K562 (cell line): Measurements from ENCODE around the gene SLC35A4. TPM values are rescaled to one million over a fixed set of nuclear protein-coding genes. Genes with fewer than 3 reads are reported as not detected.
A peak's percentile ranks its signal among the peaks of the same experiment; 100 is the strongest.

Experiments
- ETV1 ChIP-seq: fragments of 450-650 bp; conservative IDR thresholded peaks from 2 replicates; pipeline ENCODE4 v1.6.1; 2016; ENCODE audit warnings: missing genetic modification characterization, control low read depth, low read depth, missing compliant biosample characterization
- HDGF ChIP-seq: fragments of 450-650 bp; IDR thresholded peaks from 2 replicates; pipeline ENCODE4 v1.6.1; 2016
- MECOM ChIP-seq: fragments of 250-450 bp; sonication (Bioruptor Pico); IDR thresholded peaks from 2 replicates; pipeline ENCODE4 v1.8.0; 2022; ENCODE audit warnings: inconsistent platforms
- PPARD ChIP-seq: fragments of 250-450 bp; sonication (Bioruptor Pico); IDR thresholded peaks from 2 replicates; pipeline ENCODE4 v1.8.0; 2022; ENCODE audit warnings: inconsistent platforms, mild to moderate bottlenecking, moderate library complexity
- PTRF ChIP-seq: fragments of 450-650 bp; IDR thresholded peaks from 2 replicates; pipeline ENCODE4 v1.6.1; 2016; ENCODE audit warnings: mild to moderate bottlenecking, missing genetic modification characterization, missing compliant biosample characterization
- STAG1 ChIP-seq: sonication (generic); formaldehyde crosslinking; IDR thresholded peaks from 2 replicates; pipeline ENCODE4 v1.5.0; 2020; ENCODE audit warnings: missing genetic modification reagents, borderline replicate concordance
- XRCC4 ChIP-seq: IDR thresholded peaks from one replicate; pipeline ENCODE4 v1.6.1; 2011; ENCODE audit not compliant: insufficient read depth, insufficient read length; ENCODE audit errors: extremely low read depth
- ZNF165 ChIP-seq: fragments of 250-450 bp; sonication (Bioruptor Pico); IDR thresholded peaks from 2 replicates; pipeline ENCODE4 v1.4.0; 2020; ENCODE audit warnings: borderline replicate concordance
- ZNF764 ChIP-seq: fragments of 250-450 bp; sonication (Bioruptor Pico); IDR thresholded peaks from 2 replicates; pipeline ENCODE4 v1.4.0; 2020; ENCODE audit warnings: low read depth, mild to moderate bottlenecking, moderate library complexity
- polyA plus RNA-seq, 8 experiments: library from polyadenylated mRNA; depleted of rRNA in 4 of 8; stranded (reverse) in 5 of 8; unstranded in 3 of 8; fragments of >200 nt; fragmentation: Nextera tagmentation in 2 of 8; fragmentation: Illumina TruSeq in 1 of 8; extraction: Ambion mirVana in 2 of 8; extraction: Trizol in 1 of 8; gene quantifications; 2 replicates each; pipeline versions ENCODE4 v1.2.1 to v1.2.3, GENCODE V29; 2011 to 2014; ENCODE audit warnings: inconsistent platforms in 1 of 8, missing spikeins in 1 of 8
- total RNA-seq, 7 experiments: library from RNA; depleted of rRNA in 6 of 7; stranded (reverse); fragments of >200 nt in 6 of 7; fragmentation: Illumina TruSeq in 2 of 7; extraction: Trizol in 2 of 7; gene quantifications; 2 replicates each; pipeline versions ENCODE4 v1.2.1 to v1.2.3, GENCODE V29; 2011 to 2021; ENCODE audit warnings: low replicate concordance in 1 of 7
- TF ChIP-seq, protein P1 (sequence below): fragments of 450-650 bp; formaldehyde crosslinking; conservative IDR thresholded peaks from 2 replicates; pipeline ENCODE4 v1.4.0; 2022; ENCODE audit warnings: mild to moderate bottlenecking, missing genetic modification characterization
- TF ChIP-seq, protein P2 (sequence below): fragments of 450-650 bp; IDR thresholded peaks from 2 replicates; pipeline ENCODE4 v1.6.1; 2017; ENCODE audit warnings: antibody characterized with exemption
- TF ChIP-seq, protein P3 (sequence below): sonication (generic); formaldehyde crosslinking; IDR thresholded peaks from 2 replicates; pipeline ENCODE4 v1.8.0; 2023; ENCODE audit warnings: mild to moderate bottlenecking, missing genetic modification reagents
- TF ChIP-seq, protein P4 (sequence below), 2 experiments: fragments of 450-650 bp; conservative IDR thresholded peaks; 2 replicates each; pipeline ENCODE4 v1.6.1; 2017; ENCODE audit warnings: mild to moderate bottlenecking in 2 of 2, moderate library complexity in 2 of 2
- TF ChIP-seq, protein P5 (sequence below): sonication (generic); formaldehyde crosslinking; IDR thresholded peaks from 2 replicates; pipeline ENCODE4 v1.8.1; 2022; ENCODE audit warnings: missing genetic modification reagents
- TF ChIP-seq, protein P6 (sequence below): sonication (generic); formaldehyde crosslinking; IDR thresholded peaks from 2 replicates; pipeline ENCODE4 v1.8.0; 2023; ENCODE audit warnings: mild to moderate bottlenecking, missing genetic modification reagents

The SLC35A4 gene
- total and polyA plus RNA-seq, 9 of the 15 experiments (the other 6 are each of a cell fraction or from before 2014, with no cell fraction given), result 21.8 to 171 (median 42.5) TPM

DNA sequence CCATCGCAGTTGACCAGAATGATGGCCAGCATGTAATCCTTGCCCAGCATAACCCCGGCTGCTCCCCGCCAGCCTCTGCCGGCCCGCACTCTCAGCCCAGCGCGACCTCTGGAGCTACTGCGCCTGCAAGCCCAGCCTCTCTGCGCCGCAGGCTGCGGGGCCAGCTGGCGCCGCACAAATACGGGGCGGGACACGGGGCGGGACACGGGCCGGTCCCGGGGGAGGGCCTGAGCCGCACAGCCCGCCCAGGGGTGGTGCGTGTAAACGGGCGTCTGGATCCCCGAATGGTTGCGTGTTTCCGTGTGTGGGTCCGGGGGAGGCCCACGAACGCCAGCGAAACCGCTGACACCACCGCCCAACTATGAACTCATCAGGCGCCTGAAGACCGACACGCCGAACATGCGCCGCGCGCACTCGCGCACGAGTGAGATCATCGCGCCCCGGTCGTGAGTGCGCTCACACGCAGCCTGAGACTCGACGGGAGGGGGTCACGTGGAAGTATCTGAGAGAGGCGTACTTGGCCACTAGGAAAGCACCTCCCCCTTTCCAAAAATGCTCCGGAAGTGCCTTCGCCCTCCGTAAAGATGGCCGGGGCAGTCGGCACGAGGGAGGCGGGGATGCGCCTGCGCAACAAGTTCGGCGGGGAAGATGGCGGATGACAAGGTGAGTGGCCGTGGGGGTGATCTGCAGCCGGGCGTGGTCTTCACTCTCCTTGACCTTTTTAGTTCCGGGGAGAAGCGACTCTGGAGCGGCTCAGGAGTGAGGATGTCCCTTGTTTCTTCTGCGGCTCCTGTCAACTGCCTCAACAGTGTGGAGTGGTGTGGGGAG, at the start of gene SLC35A4, which contains the start of gene APBB3 (continued):
- TF ChIP-seq, protein P1, sequence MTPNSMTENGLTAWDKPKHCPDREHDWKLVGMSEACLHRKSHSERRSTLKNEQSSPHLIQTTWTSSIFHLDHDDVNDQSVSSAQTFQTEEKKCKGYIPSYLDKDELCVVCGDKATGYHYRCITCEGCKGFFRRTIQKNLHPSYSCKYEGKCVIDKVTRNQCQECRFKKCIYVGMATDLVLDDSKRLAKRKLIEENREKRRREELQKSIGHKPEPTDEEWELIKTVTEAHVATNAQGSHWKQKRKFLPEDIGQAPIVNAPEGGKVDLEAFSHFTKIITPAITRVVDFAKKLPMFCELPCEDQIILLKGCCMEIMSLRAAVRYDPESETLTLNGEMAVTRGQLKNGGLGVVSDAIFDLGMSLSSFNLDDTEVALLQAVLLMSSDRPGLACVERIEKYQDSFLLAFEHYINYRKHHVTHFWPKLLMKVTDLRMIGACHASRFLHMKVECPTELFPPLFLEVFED, result peak; percentile 4; the same call in 1 of the 2 replicates
- TF ChIP-seq XRCC4 (no peak), ZNF165 (no peak), PPARD (CRISPR knock-in tag) (no peak), STAG1 (CRISPR knock-in tag) (no peak), MECOM (CRISPR knock-in tag) (no peak), ETV1 (tag) (peak; percentile 98), HDGF (no peak), ZNF764 (CRISPR knock-in tag) (no peak), PTRF (tag) (no peak)
- TF ChIP-seq, protein P2, sequence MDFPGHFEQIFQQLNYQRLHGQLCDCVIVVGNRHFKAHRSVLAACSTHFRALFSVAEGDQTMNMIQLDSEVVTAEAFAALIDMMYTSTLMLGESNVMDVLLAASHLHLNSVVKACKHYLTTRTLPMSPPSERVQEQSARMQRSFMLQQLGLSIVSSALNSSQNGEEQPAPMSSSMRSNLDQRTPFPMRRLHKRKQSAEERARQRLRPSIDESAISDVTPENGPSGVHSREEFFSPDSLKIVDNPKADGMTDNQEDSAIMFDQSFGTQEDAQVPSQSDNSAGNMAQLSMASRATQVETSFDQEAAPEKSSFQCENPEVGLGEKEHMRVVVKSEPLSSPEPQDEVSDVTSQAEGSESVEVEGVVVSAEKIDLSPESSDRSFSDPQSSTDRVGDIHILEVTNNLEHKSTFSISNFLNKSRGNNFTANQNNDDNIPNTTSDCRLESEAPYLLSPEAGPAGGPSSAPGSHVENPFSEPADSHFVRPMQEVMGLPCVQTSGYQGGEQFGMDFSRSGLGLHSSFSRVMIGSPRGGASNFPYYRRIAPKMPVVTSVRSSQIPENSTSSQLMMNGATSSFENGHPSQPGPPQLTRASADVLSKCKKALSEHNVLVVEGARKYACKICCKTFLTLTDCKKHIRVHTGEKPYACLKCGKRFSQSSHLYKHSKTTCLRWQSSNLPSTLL, result no peak
- TF ChIP-seq, protein P3, sequence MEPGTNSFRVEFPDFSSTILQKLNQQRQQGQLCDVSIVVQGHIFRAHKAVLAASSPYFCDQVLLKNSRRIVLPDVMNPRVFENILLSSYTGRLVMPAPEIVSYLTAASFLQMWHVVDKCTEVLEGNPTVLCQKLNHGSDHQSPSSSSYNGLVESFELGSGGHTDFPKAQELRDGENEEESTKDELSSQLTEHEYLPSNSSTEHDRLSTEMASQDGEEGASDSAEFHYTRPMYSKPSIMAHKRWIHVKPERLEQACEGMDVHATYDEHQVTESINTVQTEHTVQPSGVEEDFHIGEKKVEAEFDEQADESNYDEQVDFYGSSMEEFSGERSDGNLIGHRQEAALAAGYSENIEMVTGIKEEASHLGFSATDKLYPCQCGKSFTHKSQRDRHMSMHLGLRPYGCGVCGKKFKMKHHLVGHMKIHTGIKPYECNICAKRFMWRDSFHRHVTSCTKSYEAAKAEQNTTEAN, result no peak; the same call in 1 of the 2 replicates
- TF ChIP-seq, protein P4, sequence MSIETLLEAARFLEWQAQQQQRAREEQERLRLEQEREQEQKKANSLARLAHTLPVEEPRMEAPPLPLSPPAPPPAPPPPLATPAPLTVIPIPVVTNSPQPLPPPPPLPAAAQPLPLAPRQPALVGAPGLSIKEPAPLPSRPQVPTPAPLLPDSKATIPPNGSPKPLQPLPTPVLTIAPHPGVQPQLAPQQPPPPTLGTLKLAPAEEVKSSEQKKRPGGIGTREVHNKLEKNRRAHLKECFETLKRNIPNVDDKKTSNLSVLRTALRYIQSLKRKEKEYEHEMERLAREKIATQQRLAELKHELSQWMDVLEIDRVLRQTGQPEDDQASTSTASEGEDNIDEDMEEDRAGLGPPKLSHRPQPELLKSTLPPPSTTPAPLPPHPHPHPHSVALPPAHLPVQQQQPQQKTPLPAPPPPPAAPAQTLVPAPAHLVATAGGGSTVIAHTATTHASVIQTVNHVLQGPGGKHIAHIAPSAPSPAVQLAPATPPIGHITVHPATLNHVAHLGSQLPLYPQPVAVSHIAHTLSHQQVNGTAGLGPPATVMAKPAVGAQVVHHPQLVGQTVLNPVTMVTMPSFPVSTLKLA (conservative IDR thresholded peaks at IDR 0.05), result peak; percentile 96 to 98
- TF ChIP-seq, protein P5, sequence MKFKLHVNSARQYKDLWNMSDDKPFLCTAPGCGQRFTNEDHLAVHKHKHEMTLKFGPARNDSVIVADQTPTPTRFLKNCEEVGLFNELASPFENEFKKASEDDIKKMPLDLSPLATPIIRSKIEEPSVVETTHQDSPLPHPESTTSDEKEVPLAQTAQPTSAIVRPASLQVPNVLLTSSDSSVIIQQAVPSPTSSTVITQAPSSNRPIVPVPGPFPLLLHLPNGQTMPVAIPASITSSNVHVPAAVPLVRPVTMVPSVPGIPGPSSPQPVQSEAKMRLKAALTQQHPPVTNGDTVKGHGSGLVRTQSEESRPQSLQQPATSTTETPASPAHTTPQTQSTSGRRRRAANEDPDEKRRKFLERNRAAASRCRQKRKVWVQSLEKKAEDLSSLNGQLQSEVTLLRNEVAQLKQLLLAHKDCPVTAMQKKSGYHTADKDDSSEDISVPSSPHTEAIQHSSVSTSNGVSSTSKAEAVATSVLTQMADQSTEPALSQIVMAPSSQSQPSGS (CRISPR knock-in tag), result peak; percentile 83
- TF ChIP-seq, protein P6, sequence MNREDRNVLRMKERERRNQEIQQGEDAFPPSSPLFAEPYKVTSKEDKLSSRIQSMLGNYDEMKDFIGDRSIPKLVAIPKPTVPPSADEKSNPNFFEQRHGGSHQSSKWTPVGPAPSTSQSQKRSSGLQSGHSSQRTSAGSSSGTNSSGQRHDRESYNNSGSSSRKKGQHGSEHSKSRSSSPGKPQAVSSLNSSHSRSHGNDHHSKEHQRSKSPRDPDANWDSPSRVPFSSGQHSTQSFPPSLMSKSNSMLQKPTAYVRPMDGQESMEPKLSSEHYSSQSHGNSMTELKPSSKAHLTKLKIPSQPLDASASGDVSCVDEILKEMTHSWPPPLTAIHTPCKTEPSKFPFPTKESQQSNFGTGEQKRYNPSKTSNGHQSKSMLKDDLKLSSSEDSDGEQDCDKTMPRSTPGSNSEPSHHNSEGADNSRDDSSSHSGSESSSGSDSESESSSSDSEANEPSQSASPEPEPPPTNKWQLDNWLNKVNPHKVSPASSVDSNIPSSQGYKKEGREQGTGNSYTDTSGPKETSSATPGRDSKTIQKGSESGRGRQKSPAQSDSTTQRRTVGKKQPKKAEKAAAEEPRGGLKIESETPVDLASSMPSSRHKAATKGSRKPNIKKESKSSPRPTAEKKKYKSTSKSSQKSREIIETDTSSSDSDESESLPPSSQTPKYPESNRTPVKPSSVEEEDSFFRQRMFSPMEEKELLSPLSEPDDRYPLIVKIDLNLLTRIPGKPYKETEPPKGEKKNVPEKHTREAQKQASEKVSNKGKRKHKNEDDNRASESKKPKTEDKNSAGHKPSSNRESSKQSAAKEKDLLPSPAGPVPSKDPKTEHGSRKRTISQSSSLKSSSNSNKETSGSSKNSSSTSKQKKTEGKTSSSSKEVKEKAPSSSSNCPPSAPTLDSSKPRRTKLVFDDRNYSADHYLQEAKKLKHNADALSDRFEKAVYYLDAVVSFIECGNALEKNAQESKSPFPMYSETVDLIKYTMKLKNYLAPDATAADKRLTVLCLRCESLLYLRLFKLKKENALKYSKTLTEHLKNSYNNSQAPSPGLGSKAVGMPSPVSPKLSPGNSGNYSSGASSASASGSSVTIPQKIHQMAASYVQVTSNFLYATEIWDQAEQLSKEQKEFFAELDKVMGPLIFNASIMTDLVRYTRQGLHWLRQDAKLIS (CRISPR knock-in tag), result peak; percentile 88
